MG63 (cell line): Measurements from ENCODE around the gene SEC24D. TPM values are rescaled to one million over a fixed set of nuclear protein-coding genes. Genes with fewer than 3 reads are reported as not detected.
"Not testable (repeated sequence)": the region's sequence is repeated elsewhere in the genome, so short reads cannot be mapped to it uniquely, and the experiment has no call there.

Experiments
- DNase-seq: peaks from one replicate; pipeline ENCODE4 v3.0.0-alpha.2; 2020
- H3K27me3 ChIP-seq: fragments of 250-450 bp; sonication (Bioruptor Pico); 2 replicates; pipeline ENCODE4 v1.5.1; 2020; ENCODE audit warnings: mild to moderate bottlenecking, moderate library complexity
- H3K36me3 ChIP-seq: fragments of 250-450 bp; sonication (Bioruptor Pico); 2 replicates; pipeline ENCODE4 v1.5.1; 2020; ENCODE audit warnings: mild to moderate bottlenecking, moderate library complexity
- H3K4me3 ChIP-seq: fragments of 250-450 bp; sonication (Bioruptor Pico); 2 replicates; pipeline ENCODE4 v1.5.1; 2020; ENCODE audit warnings: mild to moderate bottlenecking, moderate library complexity
- H3K9me3 ChIP-seq: fragments of 250-450 bp; sonication (Bioruptor Pico); 2 replicates; pipeline ENCODE4 v1.5.1; 2020; ENCODE audit warnings: mild to moderate bottlenecking, moderate library complexity
- total RNA-seq: library from RNA; depleted of rRNA; stranded (reverse); fragments of >200 nt; shearing (Covaris generic); gene quantifications from 2 replicates; pipeline ENCODE4 v1.2.3, GENCODE V29; 2014; ENCODE audit warnings: low replicate concordance

Gene SEC24D
- total RNA-seq, 1 experiment from 2014 or later = 26.6 TPM

DNA sequence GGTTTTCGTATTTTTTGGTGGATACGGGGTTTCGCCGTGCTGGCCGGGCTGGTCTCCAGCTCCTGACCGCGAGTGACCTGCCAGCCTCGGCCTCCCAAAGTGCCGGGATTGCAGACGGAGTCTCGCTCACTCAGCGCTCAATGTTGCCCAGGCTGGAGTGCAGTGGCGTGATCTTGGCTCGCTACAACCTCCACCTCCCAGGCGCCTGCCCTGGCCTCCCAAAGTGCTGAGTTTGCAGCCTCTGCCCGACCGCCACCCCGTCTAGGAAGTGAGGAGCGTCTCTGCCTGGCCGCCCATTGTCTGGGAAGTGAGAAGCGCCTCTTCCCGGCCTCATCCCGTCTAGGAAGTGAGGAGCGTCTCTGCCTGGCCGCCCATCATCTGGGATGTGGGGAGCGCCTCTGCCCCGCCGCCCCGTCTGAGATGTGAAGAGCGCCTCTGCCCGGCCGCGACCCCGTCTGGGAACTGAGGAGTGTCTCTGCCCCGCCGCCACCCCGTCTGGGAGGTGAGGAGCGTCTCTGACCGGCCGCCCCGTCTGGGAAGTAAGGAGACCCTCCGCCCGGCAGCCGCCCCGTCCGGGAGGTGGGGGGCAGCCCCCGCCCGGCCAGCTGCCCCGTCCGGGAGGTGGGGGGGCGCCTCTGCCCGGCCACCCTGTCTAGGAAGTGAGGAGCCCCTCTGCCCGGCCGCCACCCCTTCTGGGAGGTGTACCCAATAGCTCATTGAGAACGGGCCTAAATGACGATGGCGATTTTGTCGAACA is 44.1 kb downstream of the SEC24D start:
- peaks cover 30% of the 10 kb centered on the region for H3K36me3 ChIP-seq
- H3K4me3 ChIP-seq, H3K9me3 ChIP-seq, H3K27me3 ChIP-seq, DNase-seq: not testable (repeated sequence)

DNA sequence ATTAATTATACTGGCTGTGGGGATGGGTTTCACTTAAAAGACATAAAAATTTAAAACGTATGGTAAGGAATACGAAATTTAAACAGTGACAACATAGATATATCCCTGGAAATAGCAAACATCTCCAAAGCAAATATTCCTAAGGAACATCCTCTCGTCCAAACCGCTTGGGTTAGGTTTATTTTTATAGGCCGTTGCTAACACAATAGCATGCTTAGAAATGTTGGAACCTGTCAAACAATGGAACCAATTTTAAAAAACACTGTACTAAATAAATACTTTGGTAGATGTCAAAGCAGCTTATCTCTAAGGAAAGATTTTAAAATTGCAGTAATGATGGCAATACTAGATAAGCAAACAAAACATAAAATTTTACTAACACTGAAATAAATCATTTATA is 45.4 kb downstream of the SEC24D start:
- Histone ChIP-seq H3K4me3 (no peak overlapping the region), H3K36me3 (peaks cover 21% of the 10 kb centered on the region), H3K9me3 (no peaks in the 10 kb centered on the region), H3K27me3 (no peaks in the 10 kb centered on the region)
- no peak for DNase-seq

DNA sequence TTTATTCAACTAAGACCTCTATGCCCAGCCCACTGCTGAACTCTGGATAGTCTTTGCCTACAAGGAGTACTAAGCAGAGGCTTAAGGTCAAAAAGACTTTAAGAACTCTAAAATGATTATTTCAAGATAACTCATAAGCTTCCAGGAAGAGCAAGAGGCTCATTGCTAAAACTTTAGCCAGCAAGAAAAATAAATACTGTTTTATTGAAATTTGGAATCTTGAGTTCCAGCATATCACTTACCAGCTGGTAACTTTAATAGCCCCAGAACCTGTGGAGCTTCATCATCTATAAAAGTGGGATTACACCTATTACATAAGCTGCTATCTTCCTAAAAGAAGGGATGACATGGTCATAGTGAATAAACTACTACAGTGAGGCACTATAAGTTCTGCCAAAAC is 47.0 kb downstream of the SEC24D start:
- H3K9me3 ChIP-seq = no peaks in the 10 kb centered on the region
- peaks cover 20% of the 10 kb centered on the region for H3K36me3 ChIP-seq
- no peak for DNase-seq
- no peak overlapping the region for H3K4me3 ChIP-seq
- no peaks in the 10 kb centered on the region for H3K27me3 ChIP-seq

- Histone ChIP-seq H3K4me3 (no peak overlapping the region), H3K36me3 (peaks cover 29% of the 10 kb centered on the region), H3K27me3 (no peaks in the 10 kb centered on the region), H3K9me3 (no peaks in the 10 kb centered on the region)
- no peak for DNase-seq
These were observed 48.0 kb downstream of the SEC24D start for GRCh38 chr4:118787844-118788380.

GRCh38 chr4:118784776-118785175 is 51.1 kb downstream of the SEC24D start:
- H3K27me3 ChIP-seq = no peaks in the 10 kb centered on the region
- peaks cover 40% of the 10 kb centered on the region for H3K36me3 ChIP-seq
- no peaks in the 10 kb centered on the region for H3K9me3 ChIP-seq
- H3K4me3 ChIP-seq = no peak overlapping the region
- DNase-seq = no peak

DNA sequence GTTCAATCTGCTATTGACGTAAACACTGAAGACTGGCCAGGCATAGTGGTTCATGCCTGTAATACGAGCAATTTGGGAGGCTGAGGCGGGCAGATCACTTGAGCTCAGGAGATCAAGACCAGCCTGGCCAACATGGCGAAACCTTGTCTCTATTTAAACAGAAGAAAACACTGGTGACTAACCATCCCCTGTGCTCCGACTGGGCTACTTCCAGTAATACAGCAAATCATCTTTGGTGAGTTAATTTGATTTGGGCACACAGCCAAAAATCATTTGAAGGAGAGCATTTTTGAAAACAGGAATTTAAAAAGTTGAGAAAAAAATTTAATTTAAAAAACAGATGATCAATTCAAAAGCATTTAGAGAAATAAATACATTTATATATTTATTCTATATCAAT is 52.0 kb downstream of the SEC24D start:
- Histone ChIP-seq H3K27me3 (no peaks in the 10 kb centered on the region), H3K9me3 (no peaks in the 10 kb centered on the region), H3K36me3 (peaks cover 35% of the 10 kb centered on the region), H3K4me3 (no peak overlapping the region)
- DNase-seq = no peak

DNA sequence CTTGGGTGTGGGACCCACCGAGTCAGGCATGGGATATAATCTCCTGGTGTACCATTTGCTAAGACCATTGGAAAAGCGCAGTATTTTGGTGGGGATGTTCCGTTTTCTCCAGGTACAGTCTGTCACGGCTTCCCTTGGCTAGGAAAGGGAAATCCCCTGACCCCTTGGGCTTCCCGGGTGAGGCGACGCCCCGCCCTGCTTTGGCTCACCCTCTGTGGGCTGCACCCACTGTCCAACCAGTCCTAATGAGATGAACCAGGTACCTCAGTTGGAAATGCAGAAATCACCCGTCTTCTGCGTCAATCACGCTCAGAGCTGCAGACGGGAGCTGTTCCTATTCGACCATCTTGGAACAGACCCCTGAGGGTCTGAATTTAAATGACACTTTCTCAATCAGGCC is 53.0 kb downstream of the SEC24D start:
- not testable (repeated sequence) for H3K9me3 ChIP-seq, H3K4me3 ChIP-seq
- H3K36me3 ChIP-seq = peaks cover 31% of the 10 kb centered on the region

GRCh38 chr4:118777649-118778048 is 58.3 kb downstream of the SEC24D start:
- not testable (repeated sequence) for H3K27me3 ChIP-seq, DNase-seq, H3K9me3 ChIP-seq, H3K4me3 ChIP-seq
- H3K36me3 ChIP-seq = peaks cover 15% of the 10 kb centered on the region

More for the DNA sequence above, 53.0 kb downstream of the SEC24D start:
- DNase-seq, H3K27me3 ChIP-seq: not testable (repeated sequence)

GRCh38 chr4:118776955-118777640 is 58.8 kb downstream of the SEC24D start:
- DNase-seq, H3K4me3 ChIP-seq, H3K36me3 ChIP-seq, H3K27me3 ChIP-seq, H3K9me3 ChIP-seq: not testable (repeated sequence)

DNA sequence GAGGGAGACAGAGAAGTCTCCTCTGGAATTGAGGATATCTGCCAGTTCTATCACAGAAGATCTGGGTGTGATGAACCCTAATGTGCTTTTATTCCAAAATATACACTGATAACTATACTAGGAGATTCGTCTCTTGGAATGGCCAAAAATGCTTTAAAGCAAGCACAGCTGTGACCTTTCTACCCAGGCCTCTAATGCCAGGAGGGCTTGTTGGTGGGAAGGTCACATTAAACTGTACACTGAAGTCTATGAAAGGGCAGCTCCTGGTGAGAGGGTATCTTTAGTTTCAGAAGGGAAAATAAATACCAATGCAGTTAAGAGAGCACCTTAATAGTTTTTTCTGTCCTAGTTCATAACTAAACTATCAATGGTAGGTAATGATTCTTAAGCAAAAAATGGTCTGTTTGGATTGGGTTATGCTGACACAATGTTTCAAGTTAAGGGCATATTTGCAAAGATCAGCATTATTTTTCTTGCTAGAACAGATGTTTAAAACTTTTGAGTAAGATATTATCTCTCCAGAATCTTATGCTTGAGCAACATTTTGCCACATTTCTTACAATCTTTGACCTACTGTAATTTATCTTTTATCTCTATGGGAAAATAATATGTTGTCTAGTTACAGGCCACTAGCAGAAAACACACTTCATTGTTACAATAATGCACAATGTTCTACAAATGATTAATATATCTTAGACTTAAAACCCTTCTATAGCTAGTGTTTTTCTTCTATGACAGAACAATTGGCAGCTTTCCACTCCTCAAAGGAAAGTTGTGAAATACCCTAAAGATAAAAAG is 59.6 kb downstream of the SEC24D start:
- peaks cover 9% of the 10 kb centered on the region for H3K36me3 ChIP-seq
- H3K4me3 ChIP-seq = no peak overlapping the region
- no peaks in the 10 kb centered on the region for H3K27me3 ChIP-seq
- DNase-seq = no peak
- no peaks in the 10 kb centered on the region for H3K9me3 ChIP-seq

DNA sequence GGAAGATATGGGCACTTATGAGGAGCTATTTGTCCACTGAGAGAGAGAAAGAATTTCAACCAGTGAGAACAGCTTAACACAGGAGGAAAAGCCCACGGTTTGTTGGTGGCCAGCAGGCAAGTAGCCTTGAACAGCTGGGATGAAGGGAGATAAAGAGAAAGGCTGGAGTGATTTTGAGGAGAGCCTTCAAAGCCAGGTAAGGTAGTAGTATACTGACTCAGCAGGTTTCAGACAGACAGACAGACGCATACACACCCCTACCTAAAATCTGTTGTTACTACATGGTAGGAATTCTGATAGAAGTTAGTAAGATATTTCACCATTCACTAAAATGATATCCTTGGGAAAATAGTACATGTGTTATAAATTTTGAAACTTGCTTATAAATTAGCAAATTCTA is 60.5 kb downstream of the SEC24D start:
- Histone ChIP-seq H3K27me3 (no peaks in the 10 kb centered on the region), H3K9me3 (no peaks in the 10 kb centered on the region), H3K36me3 (peaks cover 11% of the 10 kb centered on the region), H3K4me3 (no peak overlapping the region)
- DNase-seq = no peak

DNA sequence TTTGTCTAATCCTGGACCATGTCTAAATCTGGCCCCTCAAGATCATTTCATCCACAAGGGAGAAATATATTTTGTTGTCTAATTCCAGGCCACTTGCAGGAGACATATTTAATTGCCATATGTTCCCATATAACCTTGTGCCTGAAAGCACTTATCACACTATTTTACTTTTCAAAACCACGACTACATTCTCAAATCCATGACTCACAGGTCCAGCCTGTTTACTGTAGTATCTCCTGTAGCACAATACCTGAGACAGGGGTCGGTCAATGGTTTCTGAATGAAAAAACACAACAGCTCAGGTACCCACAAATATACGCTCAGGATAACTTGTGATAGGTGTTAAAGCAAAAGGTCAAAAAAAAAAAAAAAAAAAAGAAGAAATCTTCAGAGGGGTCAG is 60.9 kb downstream of the SEC24D start:
- Histone ChIP-seq H3K36me3 (peaks cover 11% of the 10 kb centered on the region), H3K4me3 (no peak overlapping the region), H3K27me3 (no peaks in the 10 kb centered on the region), H3K9me3 (no peaks in the 10 kb centered on the region)
- no peak for DNase-seq

DNA sequence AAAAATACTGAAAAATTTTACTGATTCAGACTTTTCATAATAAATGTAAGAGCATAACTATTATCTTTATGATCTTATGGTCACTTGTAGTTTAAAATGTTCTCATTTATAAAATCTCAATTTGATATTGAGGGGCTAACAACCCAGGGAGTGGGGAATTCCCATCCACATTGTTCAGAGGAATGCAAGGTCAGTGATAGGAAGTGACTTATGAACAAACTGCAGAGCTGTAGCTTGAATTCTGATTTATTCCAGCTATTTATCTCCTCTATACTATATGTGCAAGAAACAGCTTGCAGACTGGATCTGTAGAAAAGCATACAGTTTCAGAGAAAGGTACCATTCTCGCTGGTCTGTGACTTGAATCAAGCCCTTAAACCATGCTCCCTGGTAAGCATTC is 61.6 kb downstream of the SEC24D start:
- Histone ChIP-seq H3K27me3 (no peaks in the 10 kb centered on the region), H3K4me3 (no peak overlapping the region), H3K36me3 (peaks cover 11% of the 10 kb centered on the region), H3K9me3 (no peaks in the 10 kb centered on the region)
- DNase-seq = no peak

GRCh38 chr4:118773429-118773792 is 62.5 kb downstream of the SEC24D start:
- no peaks in the 10 kb centered on the region for H3K27me3 ChIP-seq
- peaks cover 11% of the 10 kb centered on the region for H3K36me3 ChIP-seq
- no peak overlapping the region for H3K4me3 ChIP-seq
- H3K9me3 ChIP-seq = no peaks in the 10 kb centered on the region
- DNase-seq = no peak

- no peaks in the 10 kb centered on the region for H3K27me3 ChIP-seq
- H3K4me3 ChIP-seq = no peak overlapping the region
- no peaks in the 10 kb centered on the region for H3K9me3 ChIP-seq
- DNase-seq = no peak
- peaks cover 13% of the 10 kb centered on the region for H3K36me3 ChIP-seq
These were observed 63.0 kb downstream of the SEC24D start for GRCh38 chr4:118772767-118773428.

DNA sequence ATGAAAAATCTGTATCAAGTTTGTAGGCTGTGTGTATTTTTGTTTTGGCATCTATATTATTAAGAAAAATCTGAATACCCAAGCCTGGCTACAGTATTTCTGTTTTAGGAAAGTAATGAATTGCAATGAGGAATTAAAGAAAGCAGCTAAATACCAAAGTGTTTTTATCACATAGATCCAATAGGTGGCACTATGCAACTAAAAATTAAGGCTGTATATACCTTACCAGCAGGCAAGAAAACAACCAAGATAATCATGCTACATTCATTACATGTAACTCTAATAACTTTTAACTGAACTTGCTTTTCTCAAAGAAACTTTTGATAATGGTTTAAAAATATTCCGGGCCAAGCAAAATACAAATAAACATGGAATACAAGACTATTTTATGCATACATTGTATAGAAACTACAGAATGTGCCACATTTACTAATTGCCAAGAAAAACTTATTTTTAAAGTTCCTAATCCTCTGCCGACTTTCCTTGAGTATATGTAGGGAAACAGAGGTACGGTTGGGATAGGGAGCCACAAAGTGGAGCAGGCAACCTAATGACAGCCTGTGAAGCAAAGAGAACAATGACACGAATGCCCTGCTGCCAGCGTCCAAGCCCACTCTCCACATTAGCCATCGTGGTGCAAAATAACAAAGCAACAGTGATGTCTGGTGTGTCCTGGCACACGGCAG is 63.7 kb downstream of the SEC24D start:
- Histone ChIP-seq H3K9me3 (no peaks in the 10 kb centered on the region), H3K36me3 (peaks cover 19% of the 10 kb centered on the region), H3K4me3 (no peak overlapping the region), H3K27me3 (no peaks in the 10 kb centered on the region)
- no peak for DNase-seq
